ENCODE measurements around the gene AGBL4.

AGBL4 gene

DNA sequence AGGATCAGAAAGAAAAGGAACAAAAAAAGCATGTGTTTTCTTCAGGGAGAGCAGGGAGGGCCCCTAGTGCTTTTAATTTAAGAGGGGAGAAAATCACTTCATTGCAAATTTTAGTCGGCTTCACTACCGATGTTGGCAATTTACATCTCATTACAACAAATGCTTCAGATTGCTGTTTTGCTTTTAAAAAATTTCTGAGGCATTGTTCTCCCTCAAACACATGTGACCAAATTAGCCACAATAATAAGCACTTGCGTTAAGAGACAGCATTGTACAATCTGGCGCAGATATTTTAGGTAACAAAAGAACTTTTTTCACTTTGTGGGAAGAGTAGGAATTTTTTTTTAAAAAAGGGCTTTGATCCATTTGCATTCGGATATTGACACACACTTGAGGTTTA, 1276.8 kb downstream of the AGBL4 start:
- DNase-seq = no peak

DNA sequence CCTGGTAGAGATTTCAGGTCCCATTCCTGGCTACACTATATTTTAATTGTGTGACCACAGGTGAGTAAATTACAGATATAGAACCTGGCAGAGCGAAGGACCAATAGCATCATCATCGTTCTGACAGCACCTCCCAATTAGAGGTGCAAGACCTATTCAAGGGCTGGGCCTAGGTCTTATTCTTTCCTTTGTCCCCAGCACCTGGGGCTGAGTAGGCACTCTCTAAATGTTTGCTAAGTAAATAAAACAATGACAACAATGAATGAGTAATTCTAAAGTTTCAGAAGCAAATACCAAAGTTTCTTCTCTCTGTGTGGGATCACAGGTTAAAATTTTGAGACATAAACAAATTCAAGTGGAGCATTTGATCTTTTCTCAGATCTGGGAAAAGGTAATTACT, 1279.7 kb downstream of the AGBL4 start:
- no peak for DNase-seq

DNA sequence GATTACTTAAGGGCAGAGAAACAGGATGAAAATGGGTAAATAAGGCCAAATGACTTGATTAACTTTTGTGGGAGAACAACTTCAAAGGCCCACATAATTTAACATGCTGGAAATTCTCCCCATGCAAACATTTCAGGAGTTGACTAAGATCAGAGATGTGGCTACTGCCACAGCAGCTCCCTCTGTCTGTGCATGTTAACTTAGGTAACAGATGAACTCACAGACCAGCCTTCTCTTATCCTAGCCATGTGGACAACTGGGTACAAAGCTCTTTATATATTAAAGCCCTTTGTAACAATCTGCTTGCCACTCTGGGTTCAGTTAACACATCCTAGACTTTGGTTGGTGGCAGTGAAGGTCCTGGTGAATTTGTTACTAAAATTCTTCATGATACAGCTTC, 1280.3 kb downstream of the AGBL4 start:
- DNase-seq = no peak

DNA sequence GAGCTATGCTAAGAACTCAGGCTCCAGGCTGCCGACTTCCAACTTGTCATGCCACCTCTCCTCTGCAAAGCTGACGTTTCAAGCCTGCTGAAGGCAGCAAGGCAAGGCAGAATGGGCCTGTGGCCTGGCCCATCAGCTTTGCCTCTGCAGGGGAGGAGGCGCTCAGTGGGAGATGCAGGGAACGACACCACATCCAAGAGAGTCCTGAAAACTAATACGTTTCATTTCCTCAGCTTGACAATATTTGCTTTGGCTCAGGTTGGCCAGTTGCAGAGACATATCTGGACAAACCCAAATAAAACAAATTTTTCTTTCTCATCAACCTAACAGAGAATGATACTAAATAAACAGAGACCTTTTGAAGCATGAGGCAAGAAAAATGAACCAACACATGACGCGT, 1282.4 kb downstream of the AGBL4 start:
- no peak for DNase-seq

DNA sequence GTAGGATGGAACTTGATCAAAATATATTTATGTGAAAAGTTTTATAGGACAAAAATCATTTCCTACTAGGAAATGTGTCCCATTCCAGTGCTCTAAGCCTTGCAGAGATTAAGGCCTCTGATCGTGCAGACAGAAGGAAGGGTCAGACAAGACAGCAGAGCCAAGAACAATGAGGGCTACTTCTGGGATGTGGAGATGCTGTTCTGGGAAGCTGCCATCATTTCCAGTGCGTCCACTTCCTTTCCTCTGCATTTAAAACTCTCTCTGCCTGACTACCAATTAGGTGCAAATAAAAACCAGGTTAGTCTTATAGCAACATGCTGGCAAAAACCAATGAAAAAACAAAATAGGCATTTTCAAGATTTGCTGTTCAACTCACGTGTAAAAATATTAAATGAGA, 1283.1 kb downstream of the AGBL4 start:
- no peak for DNase-seq

DNA sequence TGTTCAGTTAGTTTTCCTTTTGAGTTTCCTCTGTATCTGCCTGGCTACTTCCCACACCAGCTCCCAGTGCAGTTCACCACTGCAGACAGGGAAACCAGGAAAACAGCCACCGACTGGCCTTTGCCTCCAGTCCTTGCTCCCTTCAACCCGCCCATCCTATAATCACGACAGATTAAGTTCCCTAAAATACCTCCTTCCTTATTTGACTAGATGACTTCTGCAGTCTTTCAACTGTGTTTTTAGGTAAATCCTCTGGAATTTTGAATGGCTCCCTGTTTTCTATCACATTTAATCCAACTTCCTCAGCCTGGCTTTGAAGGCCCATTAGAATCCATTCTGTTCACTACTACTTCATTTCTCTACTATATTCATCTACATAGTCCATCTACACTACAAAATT, 1284.7 kb downstream of the AGBL4 start:
- DNase-seq = no peak

DNA sequence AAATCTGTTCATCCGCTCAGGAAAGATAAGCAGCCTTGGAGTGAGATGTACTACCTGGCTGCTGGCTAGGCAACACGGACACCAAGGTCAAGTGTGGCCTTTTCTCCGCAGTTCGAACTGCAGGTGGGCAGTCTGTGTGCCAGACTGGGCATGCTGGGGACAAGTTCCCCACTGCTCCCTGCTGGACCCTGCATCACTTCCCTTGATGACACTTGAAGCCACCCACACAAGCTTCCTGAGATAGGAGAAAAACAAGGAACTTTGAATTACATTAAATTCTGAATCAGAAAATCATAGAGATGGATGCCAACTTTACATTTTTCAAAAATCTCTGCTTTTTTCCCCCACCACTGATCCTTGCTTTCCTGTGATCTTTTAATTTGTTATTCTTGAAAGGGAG, 1285.4 kb downstream of the AGBL4 start:
- no peak for DNase-seq

DNA sequence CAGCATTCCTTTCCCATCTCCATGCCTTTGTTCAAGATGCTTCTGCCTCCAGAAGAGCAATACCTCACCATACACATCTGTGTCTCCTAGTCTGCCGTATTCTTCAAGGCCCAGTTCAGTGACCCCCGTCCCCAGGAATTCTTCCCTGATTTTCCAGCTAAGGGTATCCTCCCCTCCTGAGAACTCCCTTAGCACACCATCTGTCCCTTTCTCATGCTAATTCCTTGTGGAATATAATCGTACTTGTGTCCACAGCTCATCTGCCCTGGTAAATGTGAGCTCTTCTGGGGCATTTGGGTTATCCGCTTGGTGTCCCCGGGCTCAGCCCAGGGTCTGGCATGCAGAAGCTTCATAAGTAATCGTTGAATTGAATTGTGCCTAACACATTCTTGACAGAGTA, 1288.0 kb downstream of the AGBL4 start:
- no peak for DNase-seq

DNA sequence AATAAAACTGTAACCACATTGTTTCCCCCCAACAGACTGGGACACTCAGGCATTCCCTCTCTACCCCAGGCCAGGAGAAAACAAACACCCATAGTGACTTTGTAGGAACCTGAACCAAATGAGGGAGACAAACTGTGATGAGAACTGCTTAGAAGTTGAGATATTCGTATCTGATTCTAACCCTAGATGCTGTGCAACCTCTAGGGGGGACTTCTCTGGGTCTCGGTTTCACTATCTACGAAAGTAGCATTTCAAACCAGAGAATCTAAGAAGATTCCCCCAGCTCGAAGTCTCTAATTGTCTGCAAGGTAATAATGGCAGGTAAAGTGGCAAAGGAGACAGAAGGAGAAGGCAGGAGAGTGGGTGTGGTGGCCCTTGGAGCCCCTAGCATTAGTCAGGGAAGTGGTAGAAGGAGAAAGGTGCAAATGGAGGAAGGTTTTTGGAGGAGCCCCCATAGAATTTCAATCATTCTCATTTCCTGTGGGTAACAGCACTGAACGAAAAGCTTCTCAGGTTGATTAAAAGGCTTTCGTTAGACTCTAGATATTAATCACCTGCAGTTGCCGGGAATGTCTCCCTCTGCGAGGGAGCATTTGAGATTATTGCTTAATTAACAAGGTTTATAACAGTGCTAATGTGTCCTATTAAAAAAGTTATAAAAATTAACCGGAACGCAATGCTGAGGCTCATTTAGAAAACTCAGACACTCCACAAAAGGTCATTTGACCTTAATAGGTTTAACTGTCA, 1293.4 kb downstream of the AGBL4 start:
- no peak for DNase-seq

DNA sequence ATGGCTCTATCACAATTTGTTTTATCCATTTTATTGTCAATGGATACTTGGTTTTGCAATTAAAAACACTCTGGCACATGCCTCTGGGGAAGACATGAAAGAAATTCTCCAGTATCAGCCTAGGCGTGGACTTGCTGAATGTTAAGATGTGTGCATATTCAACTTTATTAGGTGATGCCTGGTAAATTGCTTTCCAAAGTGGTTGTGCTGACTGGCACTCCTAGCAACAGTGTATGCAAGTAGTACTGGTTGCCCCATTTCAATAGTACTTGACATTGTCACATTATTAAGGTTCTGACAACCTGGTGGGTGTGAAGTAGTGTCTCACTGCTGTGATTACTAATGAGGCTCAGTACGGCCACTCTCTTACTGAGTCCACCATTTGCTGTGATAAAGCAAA, 1295.2 kb downstream of the AGBL4 start:
- DNase-seq = no peak

DNA sequence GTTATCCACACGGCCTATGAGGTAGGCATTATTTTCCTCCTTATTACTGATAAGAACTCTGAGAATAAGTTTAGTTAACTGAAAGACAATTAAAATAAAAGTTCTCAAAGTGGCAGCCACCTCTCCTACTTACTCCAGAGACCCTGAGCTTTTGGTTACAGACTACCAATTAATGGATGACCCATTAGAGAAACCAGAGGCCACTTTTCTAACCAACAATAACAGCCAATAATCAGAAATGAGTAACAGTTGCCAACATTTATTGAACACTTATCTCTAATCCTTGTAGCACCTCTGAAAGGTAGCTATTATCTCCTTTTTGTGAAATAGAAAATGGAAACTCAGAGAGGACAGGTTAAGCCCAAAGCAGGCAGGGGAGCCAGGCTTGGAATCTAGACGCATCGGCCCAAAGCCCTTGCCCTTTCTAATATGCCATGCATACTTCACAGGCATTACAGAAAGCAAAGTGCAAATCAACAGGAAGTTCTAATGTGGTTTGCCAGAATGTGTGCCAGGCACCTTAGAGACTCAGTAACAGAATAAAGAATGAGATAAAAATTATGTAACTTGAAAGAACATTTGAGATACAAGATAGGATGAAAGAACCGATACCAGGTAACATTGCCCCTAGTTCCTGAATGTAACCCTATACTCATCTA, 1297.1 kb downstream of the AGBL4 start:
- no peak for DNase-seq

DNA sequence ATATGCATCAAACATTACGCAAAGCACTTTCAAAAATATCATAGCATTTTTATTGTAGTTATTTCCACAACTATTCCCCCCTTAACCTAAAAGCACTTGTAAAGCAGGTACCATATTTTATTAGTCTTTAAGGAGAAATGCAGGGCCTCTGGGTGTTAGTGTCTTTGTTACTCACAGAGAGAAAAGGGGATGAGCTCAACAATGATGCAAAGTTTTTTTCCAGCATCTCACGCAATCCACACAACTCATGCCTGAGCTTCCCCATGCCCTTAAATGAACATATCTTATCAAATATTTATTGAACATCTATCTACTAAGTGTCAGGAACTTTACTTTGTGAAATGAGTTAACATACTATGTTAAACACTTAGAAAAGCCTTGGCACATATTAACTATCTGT, 1297.6 kb downstream of the AGBL4 start:
- DNase-seq = no peak

DNA sequence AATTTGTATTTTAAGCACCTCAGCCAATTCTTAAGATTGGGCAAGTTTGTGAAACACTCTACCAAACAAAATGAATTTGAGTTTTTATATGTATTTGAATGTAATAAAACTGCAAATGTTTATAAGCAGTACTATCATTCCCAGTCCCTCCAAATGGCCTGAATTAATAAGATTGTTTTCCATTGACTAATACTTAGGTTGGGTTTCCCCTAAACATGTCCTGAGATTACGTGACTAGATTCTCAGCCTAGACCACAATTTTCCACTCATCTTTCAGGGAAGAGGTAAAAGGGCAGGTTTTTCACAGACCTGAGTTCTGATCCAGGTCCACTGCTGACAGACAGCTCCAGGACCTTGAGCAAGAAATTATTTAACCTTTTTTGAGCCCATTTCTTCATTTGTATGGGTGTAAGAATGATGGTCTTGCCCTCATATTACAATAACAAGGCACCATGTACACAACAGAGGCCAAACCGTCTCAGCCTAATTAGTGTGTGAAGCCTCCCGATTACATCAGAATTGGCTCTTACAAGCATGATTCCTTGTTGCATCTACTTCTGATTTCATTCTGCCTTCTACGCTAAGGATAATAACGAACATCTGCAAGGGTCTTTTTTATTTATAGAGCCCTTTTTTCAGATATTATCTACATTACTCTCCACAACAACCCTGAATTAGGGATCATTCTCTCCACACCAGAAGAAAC, 1298.3 kb downstream of the AGBL4 start:
- DNase-seq = no peak

DNA sequence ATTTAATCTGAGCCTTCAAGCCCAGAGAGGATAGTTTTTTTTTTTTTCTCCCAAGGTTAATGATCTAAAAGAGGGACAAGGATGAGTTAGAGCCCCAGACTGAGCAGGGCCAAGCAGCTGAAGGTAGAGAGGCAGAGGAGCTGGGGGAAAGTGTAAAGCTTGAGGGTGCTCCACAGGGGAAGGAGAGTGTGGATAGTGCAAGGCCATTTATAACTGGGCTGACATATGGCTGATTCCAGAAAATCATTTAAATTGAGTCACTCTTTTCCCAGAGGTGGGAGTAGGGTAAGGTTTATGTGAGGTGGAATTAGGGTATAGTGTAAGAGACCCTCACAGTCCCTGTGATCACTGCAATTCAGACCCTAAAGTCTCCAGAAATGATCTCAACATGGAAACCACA, 1302.8 kb downstream of the AGBL4 start:
- DNase-seq = no peak

DNA sequence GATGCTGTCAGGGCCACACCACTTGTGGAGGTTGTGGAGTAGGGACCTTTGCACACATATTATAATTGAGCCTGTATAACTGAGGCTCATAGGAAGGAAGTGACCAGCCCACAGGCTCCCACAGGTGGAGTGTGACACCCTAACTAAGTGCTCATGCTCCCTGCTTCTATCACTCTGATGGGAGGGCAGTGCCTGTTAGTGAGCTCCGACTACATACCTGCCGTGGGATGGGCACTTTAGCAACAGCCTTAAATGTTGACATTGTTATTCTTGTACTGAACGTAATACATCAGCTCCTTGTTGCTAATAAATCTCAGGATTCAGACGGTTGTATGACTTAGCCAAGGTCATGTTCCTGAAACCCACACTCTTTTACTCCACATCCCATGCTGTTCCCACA, 1305.0 kb downstream of the AGBL4 start:
- no peak for DNase-seq

DNA sequence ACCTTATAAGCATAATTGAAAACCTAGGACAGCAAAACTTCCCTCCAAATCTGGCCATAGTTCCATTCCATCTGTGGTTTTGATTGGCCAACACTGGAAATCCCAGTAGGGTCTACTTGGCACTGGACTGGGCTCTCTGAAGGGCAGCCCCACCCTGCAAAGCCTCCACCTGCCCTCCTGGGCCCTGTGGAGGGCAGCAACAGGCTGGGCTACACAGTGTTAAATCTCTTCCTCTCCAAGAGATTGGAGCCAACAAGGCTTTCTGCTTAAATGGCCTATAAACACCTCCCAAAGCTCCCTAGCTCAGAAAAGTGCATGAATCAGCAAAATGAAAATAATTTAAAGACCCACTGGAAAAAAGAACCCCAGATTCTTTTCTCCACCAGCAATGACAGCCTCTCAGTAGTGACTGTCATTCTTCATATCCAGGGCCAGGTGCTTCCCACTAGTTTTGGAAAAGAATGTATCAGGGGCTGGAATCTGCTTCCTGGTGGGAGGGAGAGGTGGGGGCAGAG, 1305.6 kb downstream of the AGBL4 start:
- no peak for DNase-seq

DNA sequence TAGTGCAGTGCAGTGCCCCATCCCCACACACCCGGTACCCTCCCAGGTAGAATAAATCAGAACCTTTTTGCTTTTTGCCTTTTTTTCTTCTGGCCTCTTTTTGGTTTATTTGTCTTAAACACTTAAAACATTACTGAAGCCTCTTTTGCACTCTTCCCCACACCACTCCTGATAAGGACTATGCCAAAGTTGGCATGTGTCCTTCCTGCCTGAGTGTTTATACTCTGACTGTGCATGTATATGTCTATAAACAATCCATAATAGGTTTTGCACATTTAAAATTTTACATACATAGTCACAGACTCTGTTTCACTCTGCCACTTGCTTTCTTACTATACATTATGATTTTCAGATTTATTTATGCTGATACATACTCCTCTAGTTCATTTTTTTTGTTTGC, 1306.7 kb downstream of the AGBL4 start:
- no peak for DNase-seq

DNA sequence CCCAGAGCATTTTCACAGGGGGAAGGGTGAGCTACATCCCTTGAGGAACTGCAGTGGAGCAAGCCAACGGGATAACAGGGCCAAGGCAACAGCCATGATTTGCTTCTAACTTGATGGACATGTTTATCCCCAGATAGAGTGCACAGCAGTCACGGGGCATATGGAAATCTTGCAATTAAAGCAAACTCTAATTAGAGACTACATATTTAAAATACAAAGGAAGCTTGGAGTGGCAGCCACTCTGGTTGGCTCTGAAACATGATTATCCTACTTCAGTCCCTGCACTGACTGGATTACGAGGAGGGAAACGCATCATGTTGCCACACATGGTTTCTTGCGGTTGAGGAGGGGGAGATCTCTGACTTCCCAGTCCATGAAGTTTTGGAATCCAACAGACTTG, 1307.8 kb downstream of the AGBL4 start:
- no peak for DNase-seq

DNA sequence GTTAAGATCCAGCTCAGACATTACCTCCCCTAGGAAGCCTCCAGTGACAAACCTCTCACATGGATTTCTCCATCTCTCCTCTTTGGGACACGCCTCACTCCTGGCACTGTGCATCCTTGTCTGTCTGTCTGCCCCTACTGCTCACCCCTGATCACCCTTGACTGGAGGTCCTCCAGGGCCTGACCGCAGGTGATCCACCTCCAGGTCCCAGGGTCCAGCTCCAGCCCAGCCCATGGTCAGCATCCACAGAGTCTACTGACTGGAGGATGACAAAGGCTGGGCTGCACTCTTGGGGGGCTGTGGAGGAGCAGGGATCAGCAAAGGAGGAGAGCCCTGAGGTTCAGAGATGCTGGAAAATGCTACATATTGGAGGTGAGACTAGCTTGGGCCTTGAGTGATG, 1312.8 kb downstream of the AGBL4 start:
- no peak for DNase-seq

DNA sequence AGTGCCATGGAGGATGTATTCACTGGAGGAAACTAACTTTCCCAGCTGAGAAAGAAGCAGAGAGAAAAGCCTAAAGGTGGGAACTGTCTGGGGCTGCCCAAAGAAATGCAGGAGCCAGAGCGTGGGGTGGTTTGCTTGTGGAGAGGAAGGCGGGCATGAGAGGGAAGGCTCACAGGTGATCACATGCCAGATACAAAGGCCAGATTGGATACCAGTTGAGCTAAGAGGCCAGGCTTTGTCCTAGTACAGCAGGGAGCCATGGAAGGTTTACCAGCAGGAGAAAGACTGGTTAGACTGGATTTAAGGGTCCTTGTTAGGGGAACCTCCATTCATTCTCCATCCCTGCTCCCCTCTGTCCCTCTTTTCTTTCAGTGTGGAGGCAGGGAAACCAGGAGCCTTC, 1313.4 kb downstream of the AGBL4 start:
- no peak for DNase-seq

DNA sequence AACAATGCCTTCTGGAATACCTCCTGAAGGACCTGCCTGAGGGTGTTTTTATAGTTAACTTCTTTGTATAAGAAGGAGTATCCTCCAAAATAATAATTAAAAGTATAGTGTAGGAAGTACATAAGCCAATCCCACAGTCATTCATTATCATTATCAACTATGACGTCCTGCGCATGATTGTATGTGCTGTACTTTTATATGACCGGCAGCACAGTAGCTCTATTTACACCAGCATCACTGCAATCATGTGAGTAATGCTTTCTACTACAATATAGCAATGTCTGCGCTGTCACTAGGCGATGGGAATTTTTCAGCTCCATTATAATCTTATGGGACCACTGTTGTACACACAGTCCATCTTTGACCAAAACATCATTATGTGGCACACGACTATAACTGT, 1319.0 kb downstream of the AGBL4 start:
- DNase-seq = no peak

DNA sequence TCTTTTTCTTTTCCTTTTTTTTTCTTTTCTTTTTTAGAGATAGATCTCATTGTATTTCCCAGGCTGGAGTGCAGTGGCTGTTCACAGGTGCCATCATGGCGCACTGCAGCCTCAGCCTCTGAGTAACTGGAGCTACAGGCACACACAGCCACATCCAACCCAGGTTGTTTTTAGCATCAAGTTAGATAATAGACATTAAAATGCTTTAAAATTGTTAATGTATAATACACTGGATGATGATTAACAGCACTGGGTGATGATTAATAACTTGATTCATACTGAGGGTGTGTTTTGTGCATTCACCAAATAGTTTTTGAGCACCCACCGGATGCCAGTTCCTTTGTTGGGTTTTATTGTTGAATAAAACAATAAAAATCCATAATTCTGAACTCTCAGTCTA, 1322.3 kb downstream of the AGBL4 start:
- DNase-seq = no peak

DNA sequence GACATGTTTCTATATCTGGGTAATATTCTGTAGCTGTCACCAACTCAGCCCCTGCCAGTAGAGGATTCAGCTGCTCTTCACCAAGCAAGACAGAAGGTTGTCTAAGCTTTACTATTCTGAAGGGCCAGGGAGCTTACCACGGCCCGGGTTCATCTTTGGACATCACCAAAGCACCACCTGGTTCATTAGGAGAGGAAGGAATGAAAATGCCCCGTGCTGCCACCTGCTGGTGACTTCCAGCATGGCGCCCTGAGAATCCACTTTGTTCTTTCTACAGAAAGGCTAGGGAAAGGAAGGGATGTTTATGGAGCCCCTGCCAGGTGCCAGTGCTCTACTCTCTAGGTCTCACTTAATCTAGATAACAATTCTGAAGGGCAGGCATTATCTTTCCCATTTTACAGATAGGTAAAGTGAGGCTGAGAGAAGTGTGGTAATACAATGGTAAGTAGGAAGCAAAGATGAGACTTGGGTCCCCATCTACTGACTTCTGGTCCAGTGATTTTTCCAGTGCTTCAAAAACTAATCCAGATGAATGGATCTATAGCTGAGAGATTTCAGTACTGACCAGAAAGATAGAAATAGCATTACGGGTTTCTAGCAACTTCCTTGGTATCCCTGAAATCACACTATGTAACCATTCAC, 1326.6 kb downstream of the AGBL4 start:
- peak; percentile 16 to 34 for DNase-seq

DNA sequence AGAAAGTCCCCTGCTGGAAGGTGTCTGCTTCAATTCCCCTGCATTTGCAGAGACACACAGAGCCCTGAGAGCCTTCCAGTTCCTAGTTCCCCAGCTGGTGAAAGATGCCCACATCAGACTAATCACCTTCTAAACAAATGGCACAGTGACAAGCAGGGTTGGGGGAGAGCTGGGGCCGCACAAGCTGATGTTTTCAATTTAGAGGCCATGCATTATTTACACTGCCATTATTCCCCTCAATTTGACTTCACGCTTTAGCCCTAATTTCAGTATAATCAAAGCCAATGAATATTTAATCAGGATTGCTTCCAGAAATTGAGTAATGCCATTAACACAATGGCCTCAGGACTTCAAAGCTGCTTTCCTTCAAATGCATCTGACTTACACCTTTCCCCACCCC, 1328.6 kb downstream of the AGBL4 start:
- DNase-seq = no peak

Measured in activated CD4-positive, alpha-beta T cell treated with anti-CD3 and anti-CD28 coated beads for 4 hours (primary cell).